Common myeloid progenitor, CD34-positive (primary cell): ENCODE data around the gene RHOH.
"Not testable (repeated sequence)": the region's sequence is repeated elsewhere in the genome, so short reads cannot be mapped to it uniquely, and the experiment has no call there.

Experiments used
- CTCF ChIA-PET: fragments of 350-600 bp; sonication (Branson Sonifier 250); formaldehyde crosslinking; loops from one replicate; lab custom pipeline; 2021; ENCODE audit warnings: antibody characterized with exemption; lab: Charles Lee
- POLR2A ChIA-PET: fragments of 350-600 bp; sonication (Branson Sonifier 250); formaldehyde crosslinking; loops from one replicate; lab custom pipeline; 2021; ENCODE audit warnings: antibody characterized with exemption; lab: Charles Lee
- DNase-seq, 3 donors: peaks; one replicate each; pipeline versions ENCODE4 v3.0.0 to v3.0.0-alpha.2; 2013
- H3K27ac ChIP-seq, 2 experiments: 1 replicate in 1 of 2; 2 replicates in 1 of 2; pipeline ENCODE4 v1.7.0; 2013; ENCODE audit warnings: inconsistent platforms in 2 of 2, low read length in 2 of 2, mild to moderate bottlenecking in 2 of 2, low read depth in 1 of 2, moderate library complexity in 1 of 2; ENCODE audit not compliant: severe bottlenecking in 2 of 2, insufficient read depth in 1 of 2, poor library complexity in 1 of 2
- H3K27me3 ChIP-seq, 5 experiments: replicated peaks in 2 of 5; 1 replicate in 3 of 5; 2 replicates in 2 of 5; pipeline versions ENCODE4 v1.6.1 to v1.7.0; 2013; ENCODE audit warnings: low read length in 4 of 5, mild to moderate bottlenecking in 2 of 5, moderate library complexity in 2 of 5, inconsistent platforms in 1 of 5; ENCODE audit not compliant: insufficient read depth in 5 of 5, control insufficient read depth in 4 of 5
- H3K36me3 ChIP-seq, 4 experiments: 1 replicate in 2 of 4; 2 replicates in 2 of 4; pipeline versions ENCODE4 v1.6.1 to v1.7.0; 2013; ENCODE audit warnings: low read length in 3 of 4, control low read depth in 1 of 4, mild to moderate bottlenecking in 1 of 4; ENCODE audit not compliant: control insufficient read depth in 4 of 4, insufficient read depth in 4 of 4
- H3K4me1 ChIP-seq, 4 experiments: 1 replicate in 3 of 4; 2 replicates in 1 of 4; pipeline versions ENCODE4 v1.6.1 to v1.7.1; 2013; ENCODE audit warnings: low read length in 3 of 4, mild to moderate bottlenecking in 3 of 4, control low read depth in 1 of 4, inconsistent platforms in 1 of 4, moderate library complexity in 1 of 4; ENCODE audit not compliant: control insufficient read depth in 4 of 4, insufficient read depth in 4 of 4; ENCODE audit errors: control extremely low read depth in 1 of 4
- H3K4me3 ChIP-seq, 7 experiments: 1 replicate in 4 of 7; 2 replicates in 3 of 7; pipeline versions ENCODE4 v1.5.1 to v1.7.0; 2013; ENCODE audit warnings: mild to moderate bottlenecking in 7 of 7, low read length in 6 of 7, moderate library complexity in 6 of 7, inconsistent platforms in 2 of 7, low read depth in 2 of 7, control low read depth in 1 of 7; ENCODE audit not compliant: insufficient read depth in 4 of 7, control insufficient read depth in 1 of 7; ENCODE audit errors: extremely low read depth in 1 of 7
- H3K9me3 ChIP-seq, 5 experiments: 1 replicate in 4 of 5; 2 replicates in 1 of 5; pipeline versions ENCODE4 v1.6.1 to v1.7.1; 2013; ENCODE audit warnings: low read length in 4 of 5, mild to moderate bottlenecking in 2 of 5, inconsistent platforms in 1 of 5, low read depth in 1 of 5, moderate library complexity in 1 of 5; ENCODE audit not compliant: control insufficient read depth in 4 of 5, insufficient read depth in 2 of 5; ENCODE audit errors: control extremely low read depth in 1 of 5
- WGBS: methylation state at CpG from one replicate; pipeline ENCODE4 v1.1.5; 2013; ENCODE audit not compliant: insufficient coverage; 5-methylcytosine and 5-hydroxymethylcytosine counted together

The RHOH gene

GRCh38 chr4:40295030-40295429, 98.2 kb downstream of the RHOH start:
- H3K4me3 ChIP-seq, POLR2A ChIA-PET, H3K27me3 ChIP-seq, H3K27ac ChIP-seq, DNase-seq, H3K9me3 ChIP-seq, H3K36me3 ChIP-seq: not testable (repeated sequence)
- H3K4me1 ChIP-seq, result peaks cover 6 to 35% (median 24%) of the 10 kb centered on the region in 4 experiments
- CTCF ChIA-PET, result interaction anchor here (1.2 kb wide), 1 partner anchor 14 kb away, joined by 3 read pairs; no protein-coding TSS in a partner anchor

GRCh38 chr4:40295572-40295971, 98.7 kb downstream of the RHOH start:
- no peaks in the 10 kb centered on the region for H3K36me3 ChIP-seq
- CTCF ChIA-PET, result interaction anchor here (0.7 to 1.2 kb wide), 2 partner anchors 14 to 21 kb away, joined by 3 read pairs; no protein-coding TSS in a partner anchor
- POLR2A ChIA-PET, result no interaction called here
- WGBS, result 100% methylated on average over 4 of the region's 4 CpGs
- no peaks in the 10 kb centered on the region for H3K27me3 ChIP-seq
- peaks cover 0 to 6% (median 0%) of the 10 kb centered on the region in 5 experiments for H3K9me3 ChIP-seq
- H3K4me3 ChIP-seq, result no peak overlapping the region
- peaks cover 4 to 35% (median 24%) of the 10 kb centered on the region in 4 experiments for H3K4me1 ChIP-seq
- H3K27ac ChIP-seq, result no peak overlapping the region
- no peak for DNase-seq
